HCT116 (cell line): ENCODE measurements around the gene KLHL18. TPM values are rescaled to one million over a fixed set of nuclear protein-coding genes. Genes with fewer than 3 reads are reported as not detected.

Source experiments
- ATAC-seq: fragments of 200-7000 bp; cut with Tn5 transposase; 2 replicates; pipeline ENCODE4 v1.9.1; 2020; ENCODE audit warnings: mild to moderate bottlenecking, moderate library complexity
- BruUV-seq: library from RNA; stranded (reverse); fragments of 400-500 nt; replicated peaks from 2 replicates; lab custom pipeline; 2021; lab: Mats Ljungman, UMichigan
- CTCF ChIA-PET: fragments of 300-600 bp; sonication (Branson Sonifier 250); formaldehyde crosslinking; loops from one replicate; lab custom pipeline; 2021; ENCODE audit warnings: antibody characterized with exemption; lab: Charles Lee
- POLR2A ChIA-PET: fragments of 300-600, 350-600 bp; sonication (Branson Sonifier 250); formaldehyde crosslinking; loops from one replicate; lab custom pipeline; 2021; ENCODE audit warnings: antibody characterized with exemption; lab: Charles Lee
- RAD21 ChIA-PET, 2 experiments: fragments of 300-600 bp; sonication (Branson Sonifier 250); formaldehyde crosslinking; loops; one replicate each; lab custom pipeline; 2023; ENCODE audit warnings: low total read pairs in 2 of 2; ENCODE audit not compliant: uncharacterized antibody in 2 of 2, unreplicated experiment in 2 of 2, low non-redundant PET in 1 of 2; lab: Charles Lee
- DNase-seq: peaks from one replicate; pipeline ENCODE4 v3.0.0-alpha.2; 2010; ENCODE audit warnings: low read depth, low spot score
- H2AFZ ChIP-seq: fragments of 200-600 bp; shearing (Covaris generic), sonication (generic); 2 replicates; pipeline ENCODE4 v1.6.1; 2017; ENCODE audit warnings: low read depth, mixed run types, mixed read lengths, antibody characterized with exemption, low read length; ENCODE audit not compliant: poor library complexity, severe bottlenecking
- H3K27ac ChIP-seq: 2 replicates; pipeline ENCODE4 v1.5.1; 2012; ENCODE audit warnings: low read depth, low read length
- H3K27me3 ChIP-seq: fragments of 200-600 bp; sonication (generic); 2 replicates; pipeline ENCODE4 v1.6.1; 2016; ENCODE audit warnings: mixed run types, low read length, mixed read lengths; ENCODE audit not compliant: insufficient read depth
- H3K36me3 ChIP-seq, 2 experiments: fragments of 200-500 bp in 1 of 2; fragments of 200-600 bp in 1 of 2; sonication (Bioruptor generic) in 1 of 2; sonication (generic) in 1 of 2; 2 replicates each; pipeline versions ENCODE4 v1.5.1 to v1.6.1; 2014 to 2016; ENCODE audit warnings: low read length in 2 of 2, inconsistent platforms in 1 of 2, mixed read lengths in 1 of 2, mixed run types in 1 of 2; ENCODE audit not compliant: insufficient read depth in 2 of 2, control insufficient read depth in 1 of 2
- H3K4me1 ChIP-seq, 2 experiments: fragments of 200-600 bp in 1 of 2; sonication (generic) in 1 of 2; 2 replicates each; pipeline versions ENCODE4 v1.5.1 to v1.6.1; 2012 to 2017; ENCODE audit warnings: low read length in 2 of 2, inconsistent platforms in 1 of 2, mild to moderate bottlenecking in 1 of 2, mixed read lengths in 1 of 2, mixed run types in 1 of 2, moderate library complexity in 1 of 2; ENCODE audit not compliant: insufficient read depth in 2 of 2, control insufficient read depth in 1 of 2
- H3K4me2 ChIP-seq: fragments of 200-600 bp; sonication (generic); 2 replicates; pipeline ENCODE4 v1.6.1; 2017; ENCODE audit warnings: mixed run types, low read length, mixed read lengths
- H3K4me3 ChIP-seq, 2 experiments: fragments of 200-600 bp in 1 of 2; sonication (generic) in 1 of 2; replicated peaks in 1 of 2; 2 replicates each; pipeline ENCODE4 v1.5.1; 2011 to 2016; ENCODE audit warnings: low read length in 2 of 2, control low read depth in 1 of 2, low read depth in 1 of 2, mild to moderate bottlenecking in 1 of 2, mixed read lengths in 1 of 2, mixed run types in 1 of 2
- H3K79me2 ChIP-seq: fragments of 200-600 bp; sonication (generic); 2 replicates; pipeline ENCODE4 v1.6.1; 2017; ENCODE audit warnings: mild to moderate bottlenecking, mixed run types, low read length, moderate library complexity, mixed read lengths; ENCODE audit not compliant: insufficient read depth
- H3K9ac ChIP-seq: fragments of 200-600 bp; sonication (generic); 2 replicates; pipeline ENCODE4 v1.6.1; 2016; ENCODE audit warnings: low read length, mixed read lengths
- H3K9me2 ChIP-seq: fragments of 200-600 bp; sonication (generic), shearing (Covaris generic); 2 replicates; pipeline ENCODE4 v1.6.1; 2017; ENCODE audit warnings: mixed run types, mild to moderate bottlenecking, moderate library complexity; ENCODE audit not compliant: insufficient read depth
- H3K9me3 ChIP-seq, 2 experiments: fragments of 200-500 bp in 1 of 2; fragments of 200-600 bp in 1 of 2; sonication (Bioruptor generic) in 1 of 2; sonication (generic) in 1 of 2; 2 replicates each; pipeline ENCODE4 v1.6.1; 2014 to 2017; ENCODE audit warnings: low read length in 2 of 2, mixed read lengths in 2 of 2, inconsistent platforms in 1 of 2, low read depth in 1 of 2, mild to moderate bottlenecking in 1 of 2, mixed run types in 1 of 2, moderate library complexity in 1 of 2; ENCODE audit not compliant: control insufficient read depth in 1 of 2, insufficient read depth in 1 of 2
- H4K20me1 ChIP-seq: fragments of 200-600 bp; sonication (generic), shearing (Covaris generic); 2 replicates; pipeline ENCODE4 v1.6.1; 2017; ENCODE audit warnings: mixed run types, mild to moderate bottlenecking, moderate library complexity; ENCODE audit not compliant: insufficient read depth
- CBX3 ChIP-seq: IDR thresholded peaks from 2 replicates; pipeline ENCODE4 v1.6.1; 2012; ENCODE audit warnings: low read depth
- CEBPB ChIP-seq: IDR thresholded peaks from 2 replicates; pipeline ENCODE4 v1.6.1; 2012; ENCODE audit warnings: low read depth
- ELF1 ChIP-seq: IDR thresholded peaks from 2 replicates; pipeline ENCODE4 v1.6.1; 2012; ENCODE audit warnings: low read depth, borderline replicate concordance
- EZH2phosphoT487 ChIP-seq: fragments of 200-600 bp; IDR thresholded peaks from 2 replicates; pipeline ENCODE4 v1.6.1; 2018; ENCODE audit warnings: antibody characterized with exemption, borderline replicate concordance
- JUND ChIP-seq: IDR thresholded peaks from 2 replicates; pipeline ENCODE4 v1.6.1; 2012
- POLR2A ChIP-seq: IDR thresholded peaks from 2 replicates; pipeline ENCODE4 v1.7.0; 2011; ENCODE audit warnings: borderline replicate concordance; ENCODE audit not compliant: insufficient read depth, insufficient read length; ENCODE audit errors: extremely low read depth
- RAD21 ChIP-seq: IDR thresholded peaks from 2 replicates; pipeline ENCODE4 v1.6.1; 2012; ENCODE audit warnings: low read depth, mild to moderate bottlenecking
- SIN3A ChIP-seq: IDR thresholded peaks from 2 replicates; pipeline ENCODE4 v1.6.1; 2012; ENCODE audit warnings: low read depth
- SRF ChIP-seq: IDR thresholded peaks from 2 replicates; pipeline ENCODE4 v1.6.1; 2012; ENCODE audit warnings: low read depth
- TCF7L2 ChIP-seq: IDR thresholded peaks from 2 replicates; pipeline ENCODE4 v1.7.0; 2011; ENCODE audit warnings: borderline replicate concordance, inconsistent platforms; ENCODE audit not compliant: insufficient read depth, insufficient read length; ENCODE audit errors: extremely low read depth
- YY1 ChIP-seq: IDR thresholded peaks from 2 replicates; pipeline ENCODE4 v1.6.1; 2011; ENCODE audit warnings: low read length, low read depth, moderate library complexity, mild to moderate bottlenecking; ENCODE audit not compliant: insufficient replicate concordance; ENCODE audit errors: extremely low read depth
- ZFX ChIP-seq: fragments of 450-650 bp; IDR thresholded peaks from 2 replicates; pipeline ENCODE4 v1.6.1; 2017
- ZNF274 ChIP-seq: fragments of 200-500 bp; sonication (Bioruptor generic); IDR thresholded peaks from 2 replicates; pipeline ENCODE4 v1.6.1; 2014; ENCODE audit warnings: mild to moderate bottlenecking, low read depth, low read length, inconsistent platforms
- intact Hi-C: fragments of 100-400 bp; cut with micrococcal nuclease; formaldehyde crosslinking; loops from 2 replicates; pipeline ENCODE4 v1.10.0; 2022
- total RNA-seq: library from RNA; stranded (reverse); gene quantifications from one replicate; pipeline ENCODE4 v1.2.1, GENCODE V29; 2021; ENCODE audit not compliant: unreplicated experiment
- TF ChIP-seq, protein P1 (sequence below): IDR thresholded peaks from 2 replicates; pipeline ENCODE4 v1.6.1; 2012

KLHL18 gene
- total RNA-seq, 1 experiment from 2014 or later: 32.3 TPM

- TF ChIP-seq CEBPB (no peak), CBX3 (no peak), RAD21 (no peak), POLR2A (no peak), ZFX (no peak), TCF7L2 (no peak)
- TF ChIP-seq, protein P1, sequence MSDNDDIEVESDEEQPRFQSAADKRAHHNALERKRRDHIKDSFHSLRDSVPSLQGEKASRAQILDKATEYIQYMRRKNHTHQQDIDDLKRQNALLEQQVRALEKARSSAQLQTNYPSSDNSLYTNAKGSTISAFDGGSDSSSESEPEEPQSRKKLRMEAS: no peak
These were observed 11.6 kb downstream of the KLHL18 start (continued) for GRCh38 chr3:47294392-47294791.

- Histone ChIP-seq H3K4me3 (no peak overlapping the region), H2AFZ (no peak overlapping the region), H3K36me3 (no peaks in the 10 kb centered on the region), H3K9me2 (no peaks in the 10 kb centered on the region), H3K79me2 (peaks cover 83% of the 10 kb centered on the region), H3K9ac (no peak overlapping the region), H3K9me3 (no peaks in the 10 kb centered on the region), H3K4me2 (no peak overlapping the region), H3K27me3 (no peaks in the 10 kb centered on the region), H3K4me1 (no peaks in the 10 kb centered on the region), H3K27ac (no peak overlapping the region), H4K20me1 (no peaks in the 10 kb centered on the region)
- intact Hi-C loops: no loop called here
- no TSS peak for BruUV-seq
- ATAC-seq (no peak), DNase-seq (no peak)
- ChIA-PET RAD21 (no interaction called here), POLR2A (no interaction called here), CTCF (no interaction called here)
- TF ChIP-seq JUND: no peak
- TF ChIP-seq ZNF274: no peak
- TF ChIP-seq ELF1: no peak
- TF ChIP-seq SIN3A: no peak
- no peak for TF ChIP-seq YY1
- TF ChIP-seq EZH2phosphoT487: no peak
- no peak for TF ChIP-seq SRF
- TF ChIP-seq POLR2A: no peak
These were observed 12.6 kb downstream of the KLHL18 start for GRCh38 chr3:47295322-47295721.
